Testis (tissue), 2 donors: ENCODE measurements around the gene OLR1.

Experiments
- CTCF ChIP-seq, 3 experiments: fragments of 450-650 bp in 2 of 3; fragments of 200-600 bp in 1 of 3; sonication (generic) in 1 of 3; IDR thresholded peaks; one replicate each; pipeline ENCODE4 v1.5.1; 2016 to 2019; ENCODE audit warnings: antibody characterized with exemption in 3 of 3, mild to moderate bottlenecking in 2 of 3, moderate library complexity in 1 of 3
- POLR2A ChIP-seq: fragments of 450-650 bp; IDR thresholded peaks from one replicate; pipeline ENCODE4 v1.6.1; 2017; ENCODE audit warnings: antibody characterized with exemption, mild to moderate bottlenecking, moderate library complexity

- TF ChIP-seq CTCF (IDR thresholded peaks at IDR 0.05) (no peak), POLR2A (no peak)
Observed at GRCh38 chr12:10174986-10175614, 3.2 kb upstream of the OLR1 start.
